K562 (cell line): ENCODE data around the gene FILIP1L. TPM values are rescaled to one million over a fixed set of nuclear protein-coding genes. Genes with fewer than 3 reads are reported as not detected.

Source experiments
- E2F8 ChIP-seq: fragments of 450-650 bp; IDR thresholded peaks from 2 replicates; pipeline ENCODE4 v1.7.1; 2018; ENCODE audit warnings: mild to moderate bottlenecking, low read depth; ENCODE audit not compliant: partially characterized antibody
- FOXM1 ChIP-seq, 2 experiments: fragments of 450-650 bp in 1 of 2; sonication (generic) in 1 of 2; formaldehyde crosslinking in 1 of 2; IDR thresholded peaks; 2 replicates each; pipeline versions ENCODE4 v1.6.1 to v1.9.0; 2017 to 2022; ENCODE audit warnings: low read depth in 2 of 2, mild to moderate bottlenecking in 2 of 2, missing genetic modification reagents in 1 of 2, moderate library complexity in 1 of 2
- GATAD2A ChIP-seq: fragments of 450-650 bp; IDR thresholded peaks from 2 replicates; pipeline ENCODE4 v1.6.1; 2017
- HBP1 ChIP-seq: fragments of 450-650 bp; formaldehyde crosslinking; IDR thresholded peaks from 2 replicates; pipeline ENCODE4 v1.4.0; 2022; ENCODE audit warnings: missing genetic modification characterization
- KAT8 ChIP-seq: fragments of 450-650 bp; IDR thresholded peaks from 2 replicates; pipeline ENCODE4 v1.6.1; 2016; ENCODE audit warnings: low read depth, mild to moderate bottlenecking
- MECOM ChIP-seq: fragments of 250-450 bp; sonication (Bioruptor Pico); IDR thresholded peaks from 2 replicates; pipeline ENCODE4 v1.8.0; 2022; ENCODE audit warnings: inconsistent platforms
- RBM22 ChIP-seq: fragments of 200-400 bp; formaldehyde crosslinking; IDR thresholded peaks from 2 replicates; pipeline ENCODE4 v1.6.1; 2018; ENCODE audit warnings: low read length, low read depth; ENCODE audit not compliant: poor library complexity, severe bottlenecking
- RBM34 ChIP-seq: fragments of 200-400 bp; formaldehyde crosslinking; IDR thresholded peaks from 2 replicates; pipeline ENCODE4 v1.6.1; 2018; ENCODE audit warnings: low read length, borderline replicate concordance; ENCODE audit not compliant: insufficient read depth
- SIN3B ChIP-seq: fragments of 450-650 bp; IDR thresholded peaks from 2 replicates; pipeline ENCODE4 v1.6.1; 2017; ENCODE audit warnings: low read depth, mild to moderate bottlenecking, moderate library complexity
- SMAD4 ChIP-seq: fragments of 250-450 bp; sonication (Bioruptor Pico); conservative IDR thresholded peaks from 2 replicates; pipeline ENCODE4 v1.8.0; 2021; ENCODE audit warnings: inconsistent platforms, mild to moderate bottlenecking, moderate library complexity
- SMARCA5 ChIP-seq: fragments of 450-650 bp; IDR thresholded peaks from 2 replicates; pipeline ENCODE4 v1.6.1; 2016
- SPI1 ChIP-seq: IDR thresholded peaks from 2 replicates; pipeline ENCODE4 v1.6.1; 2011; ENCODE audit warnings: low read depth, low read length, control low read depth, borderline replicate concordance
- SREBF1 ChIP-seq: fragments of 150-350 bp; IDR thresholded peaks from 2 replicates; pipeline ENCODE4 v1.6.1; 2014; ENCODE audit warnings: antibody characterized with exemption, low read depth, low read length, borderline replicate concordance
- STAT6 ChIP-seq: sonication (generic); formaldehyde crosslinking; IDR thresholded peaks from 2 replicates; pipeline ENCODE4 v1.8.1; 2023; ENCODE audit warnings: mild to moderate bottlenecking, missing genetic modification reagents
- ZBTB49 ChIP-seq: sonication (generic); formaldehyde crosslinking; IDR thresholded peaks from 2 replicates; pipeline ENCODE4 v1.8.0; 2022; ENCODE audit warnings: missing genetic modification reagents, mild to moderate bottlenecking, borderline replicate concordance
- ZNF3 ChIP-seq: fragments of 250-450 bp; sonication (Bioruptor Pico); IDR thresholded peaks from 2 replicates; pipeline ENCODE4 v1.5.0; 2021; ENCODE audit warnings: mild to moderate bottlenecking, moderate library complexity
- ZNF408 ChIP-seq: fragments of 250-450 bp; sonication (Bioruptor Pico); IDR thresholded peaks from 2 replicates; pipeline ENCODE4 v1.4.0; 2020; ENCODE audit warnings: low read depth, mild to moderate bottlenecking, moderate library complexity
- polyA plus RNA-seq, 8 experiments: library from polyadenylated mRNA; depleted of rRNA in 4 of 8; stranded (reverse) in 5 of 8; unstranded in 3 of 8; fragments of >200 nt; fragmentation: Nextera tagmentation in 2 of 8; fragmentation: Illumina TruSeq in 1 of 8; extraction: Ambion mirVana in 2 of 8; extraction: Trizol in 1 of 8; gene quantifications; 2 replicates each; pipeline versions ENCODE4 v1.2.1 to v1.2.3, GENCODE V29; 2011 to 2014; ENCODE audit warnings: inconsistent platforms in 1 of 8, missing spikeins in 1 of 8
- total RNA-seq, 7 experiments: library from RNA; depleted of rRNA in 6 of 7; stranded (reverse); fragments of >200 nt in 6 of 7; fragmentation: Illumina TruSeq in 2 of 7; extraction: Trizol in 2 of 7; gene quantifications; 2 replicates each; pipeline versions ENCODE4 v1.2.1 to v1.2.3, GENCODE V29; 2011 to 2021; ENCODE audit warnings: low replicate concordance in 1 of 7

The FILIP1L gene
- total and polyA plus RNA-seq, 9 of the 15 experiments (the other 6 are each of a cell fraction or from before 2014, with no cell fraction given): 0.50 to 2.1 (median 1.1) TPM

GRCh38 chr3:99817437-99818240 is 296.7 kb downstream of the FILIP1L start, which contains the start of gene CMSS1 (continued):
- TF ChIP-seq SIN3B (peak; percentile 76; the same call in 1 of the 2 replicates), STAT6 (CRISPR knock-in tag) (no peak), E2F8 (peak; percentile 42), ZNF408 (CRISPR knock-in tag) (no peak), SMAD4 (CRISPR knock-in tag) (peak; percentile 90), RBM34 (no peak), ZNF3 (CRISPR knock-in tag) (no peak), GATAD2A (no peak), SREBF1 (no peak), KAT8 (no peak), SMARCA5 (no peak), HBP1 (CRISPR knock-in tag) (no peak), ZBTB49 (CRISPR knock-in tag) (no peak), SPI1 (no peak), FOXM1 (IDR thresholded peaks at IDR 0.05; ENCODE audit: low read depth) (peak; percentile 48), FOXM1 (CRISPR knock-in tag; IDR thresholded peaks at IDR 0.05; ENCODE audit: low read depth) (no peak), MECOM (no peak), RBM22 (no peak)
